Epithelial cell of esophagus (primary cell): ENCODE data around the gene IQGAP1.
A peak's percentile ranks its signal among the peaks of the same experiment; 100 is the strongest.
"Not testable (repeated sequence)": the region's sequence is repeated elsewhere in the genome, so short reads cannot be mapped to it uniquely, and the experiment has no call there.

Experiments
- DNase-seq: peaks from one replicate; pipeline ENCODE4 v3.0.0; 2010; ENCODE audit warnings: low read depth
- H3K4me3 ChIP-seq: 2 replicates; pipeline ENCODE4 v1.5.1; 2011; ENCODE audit warnings: mild to moderate bottlenecking, low read length, control low read depth
- TF ChIP-seq, protein P1 (sequence below): IDR thresholded peaks from 2 replicates; pipeline ENCODE4 v1.5.1; 2011; ENCODE audit warnings: low read depth, mild to moderate bottlenecking, low read length, control low read depth, inconsistent platforms; ENCODE audit not compliant: insufficient read depth; ENCODE audit errors: missing control alignments

Gene IQGAP1

DNA sequence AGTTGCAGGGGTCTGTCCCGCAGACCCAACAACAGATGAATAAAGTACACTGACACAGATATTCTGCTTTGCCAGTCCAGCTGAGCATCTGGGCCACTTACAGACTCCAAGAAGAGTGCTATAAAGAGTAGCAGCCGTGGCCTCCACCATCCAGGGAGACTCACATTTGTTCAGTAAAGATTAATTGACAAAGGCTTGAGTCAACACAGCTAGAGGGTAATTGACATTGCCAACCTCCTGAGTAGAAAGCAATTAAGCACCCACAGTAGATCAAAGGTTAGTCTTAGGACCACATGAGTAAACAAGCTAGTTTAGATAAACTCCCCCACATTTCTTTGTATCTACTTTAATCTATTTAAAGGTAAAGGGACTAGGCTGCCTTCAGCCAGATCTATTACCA lies 125.4 kb downstream of the IQGAP1 start:
- TF ChIP-seq, protein P1, sequence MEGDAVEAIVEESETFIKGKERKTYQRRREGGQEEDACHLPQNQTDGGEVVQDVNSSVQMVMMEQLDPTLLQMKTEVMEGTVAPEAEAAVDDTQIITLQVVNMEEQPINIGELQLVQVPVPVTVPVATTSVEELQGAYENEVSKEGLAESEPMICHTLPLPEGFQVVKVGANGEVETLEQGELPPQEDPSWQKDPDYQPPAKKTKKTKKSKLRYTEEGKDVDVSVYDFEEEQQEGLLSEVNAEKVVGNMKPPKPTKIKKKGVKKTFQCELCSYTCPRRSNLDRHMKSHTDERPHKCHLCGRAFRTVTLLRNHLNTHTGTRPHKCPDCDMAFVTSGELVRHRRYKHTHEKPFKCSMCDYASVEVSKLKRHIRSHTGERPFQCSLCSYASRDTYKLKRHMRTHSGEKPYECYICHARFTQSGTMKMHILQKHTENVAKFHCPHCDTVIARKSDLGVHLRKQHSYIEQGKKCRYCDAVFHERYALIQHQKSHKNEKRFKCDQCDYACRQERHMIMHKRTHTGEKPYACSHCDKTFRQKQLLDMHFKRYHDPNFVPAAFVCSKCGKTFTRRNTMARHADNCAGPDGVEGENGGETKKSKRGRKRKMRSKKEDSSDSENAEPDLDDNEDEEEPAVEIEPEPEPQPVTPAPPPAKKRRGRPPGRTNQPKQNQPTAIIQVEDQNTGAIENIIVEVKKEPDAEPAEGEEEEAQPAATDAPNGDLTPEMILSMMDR: no peak
- DNase-seq: no peak
- no peak overlapping the region for H3K4me3 ChIP-seq

DNA sequence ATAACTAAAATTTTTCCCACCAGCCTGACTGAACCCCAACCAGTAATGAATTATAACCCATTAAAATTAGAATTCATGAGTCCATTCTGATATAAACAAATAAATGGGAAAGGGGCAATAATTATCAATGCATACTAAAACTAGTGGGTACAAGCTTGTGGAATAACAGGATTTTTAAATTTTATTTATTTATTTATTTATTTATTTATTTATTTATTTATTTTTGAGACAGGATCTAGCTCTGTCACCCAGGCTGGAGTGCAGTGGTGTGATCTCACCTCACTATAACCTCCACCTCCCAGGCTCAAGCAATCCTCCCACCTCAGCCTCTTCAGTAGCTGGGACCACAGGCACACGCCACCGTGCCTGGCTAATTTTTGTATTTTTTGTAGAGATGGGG lies 125.9 kb downstream of the IQGAP1 start:
- not testable (repeated sequence) for DNase-seq, H3K4me3 ChIP-seq

DNA sequence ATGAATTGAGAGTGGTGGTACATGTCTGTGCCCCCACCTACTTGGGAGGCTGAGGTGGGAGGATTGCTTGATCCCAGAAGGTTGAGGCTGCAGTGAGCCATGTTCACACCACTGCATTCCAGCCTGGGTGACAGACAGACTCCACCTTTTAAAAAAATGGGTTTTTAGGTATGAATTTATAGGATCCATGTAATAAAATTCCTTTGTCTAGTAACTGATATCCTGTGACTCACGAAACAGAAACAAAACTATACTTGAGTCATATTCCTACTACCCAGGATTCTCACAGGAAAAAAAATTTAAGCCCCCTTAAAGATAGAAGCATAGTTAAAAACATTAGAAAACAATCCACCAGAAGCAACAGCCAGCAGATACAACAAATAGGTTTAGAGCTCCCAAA lies 131.6 kb downstream of the IQGAP1 start:
- TF ChIP-seq, protein P1: no peak
- peak; percentile 30 for DNase-seq
- no peak overlapping the region for H3K4me3 ChIP-seq

DNA sequence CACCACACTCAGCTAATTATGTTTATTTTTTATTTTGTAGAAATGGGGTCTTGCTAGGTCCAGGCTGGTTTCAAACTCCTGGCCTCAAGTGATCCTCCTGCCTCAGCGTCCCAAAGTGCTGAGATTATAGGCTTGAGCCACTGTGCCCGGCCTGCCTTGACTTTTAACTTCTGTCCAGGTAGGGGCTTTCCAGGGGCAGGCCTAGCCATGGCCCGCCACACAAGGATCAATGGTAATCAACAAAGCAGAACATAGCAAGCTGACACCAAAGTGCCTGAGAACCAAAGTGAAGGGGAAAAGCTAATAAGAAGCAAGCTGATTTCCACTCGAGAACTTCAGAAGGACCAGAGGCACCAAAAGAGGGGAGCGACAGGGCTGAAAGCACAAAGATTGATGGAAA lies 132.3 kb downstream of the IQGAP1 start:
- DNase-seq: no peak
- TF ChIP-seq, protein P1: no peak
- no peak overlapping the region for H3K4me3 ChIP-seq

DNA sequence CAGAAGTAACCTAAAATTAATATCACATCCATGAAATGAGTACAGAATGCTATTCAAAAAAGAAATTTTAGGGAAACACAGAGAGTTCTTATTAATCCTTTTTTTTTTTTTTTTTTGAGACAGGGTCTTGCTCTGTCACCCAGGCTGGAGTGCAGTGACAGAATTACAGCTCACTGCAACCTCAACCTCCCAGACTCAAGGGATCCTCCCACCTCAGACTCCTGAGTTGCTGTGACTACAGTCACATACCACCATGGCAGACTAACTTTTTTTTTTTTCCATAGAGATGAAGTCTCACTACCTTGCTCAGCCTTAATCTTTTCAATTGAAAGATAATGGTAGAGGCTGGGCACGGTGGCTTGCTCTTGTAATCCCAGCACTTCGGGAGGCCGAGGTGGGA lies 135.3 kb downstream of the IQGAP1 start:
- DNase-seq: no peak
- TF ChIP-seq, protein P1: no peak
- no peak overlapping the region for H3K4me3 ChIP-seq

DNA sequence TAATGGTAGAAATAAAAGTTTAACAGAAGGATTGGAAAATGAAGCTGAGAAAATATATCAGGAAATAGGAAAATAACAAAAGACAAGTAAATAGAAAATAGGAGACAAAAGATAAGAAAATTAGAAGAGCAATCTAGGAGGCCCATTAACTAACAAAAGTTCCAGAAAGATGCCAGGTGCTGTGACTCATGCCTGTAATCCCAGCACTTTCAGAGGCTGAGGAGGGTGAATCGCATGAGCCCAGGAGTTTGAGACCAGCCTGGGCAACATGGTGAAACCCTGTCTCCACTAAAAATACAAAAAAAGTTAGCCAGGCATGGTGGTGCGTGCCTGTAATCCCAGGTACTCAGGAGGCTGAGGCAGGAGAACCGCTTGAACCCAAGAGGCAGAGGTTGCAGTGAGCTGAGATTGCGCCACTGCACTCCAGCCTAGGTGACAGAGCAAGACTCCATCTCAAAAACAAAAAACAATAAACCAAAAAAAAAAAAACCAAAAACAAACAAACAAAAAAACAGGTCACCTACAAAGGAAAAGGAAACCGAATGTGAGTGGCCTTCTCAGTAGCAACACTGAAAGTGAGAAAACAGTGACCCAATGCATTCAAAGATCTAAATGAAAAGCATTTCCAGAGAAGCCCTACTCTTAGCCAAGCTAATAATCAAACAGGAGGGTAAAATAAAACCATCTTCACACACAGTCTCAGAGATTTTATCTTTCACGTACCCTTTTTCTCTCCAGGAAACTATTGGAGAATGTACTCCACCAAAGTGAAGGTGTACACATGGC lies 136.2 kb downstream of the IQGAP1 start:
- not testable (repeated sequence) for H3K4me3 ChIP-seq
- DNase-seq: peak; percentile 52

DNA sequence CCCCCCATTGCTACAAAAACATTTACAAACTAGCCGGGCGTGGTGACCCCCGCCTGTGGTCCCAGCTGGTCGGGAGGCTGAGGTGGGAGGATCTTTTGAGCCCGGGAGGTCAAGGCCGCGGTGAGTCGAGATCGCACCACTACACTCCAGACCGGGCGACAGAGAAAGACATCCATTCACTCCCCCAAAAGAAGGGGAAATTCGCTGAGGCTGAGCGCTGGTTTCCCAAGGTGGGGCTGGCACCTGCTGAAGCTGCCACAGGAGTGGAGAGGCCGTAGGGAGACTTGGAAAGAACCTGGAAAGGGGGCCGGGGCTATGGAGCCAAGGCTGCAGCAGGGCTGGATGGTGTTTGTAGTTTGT lies 140.9 kb downstream of the IQGAP1 start:
- DNase-seq: no peak
- peak overlapping the region; percentile 45 for H3K4me3 ChIP-seq
- TF ChIP-seq, protein P1: no peak
